Uterus (tissue), 2 donors: Measurements from ENCODE around the gene CDH12.

Source experiments
- CTCF ChIP-seq, 4 experiments: fragments of 200-600 bp in 2 of 4; fragments of 450-650 bp in 2 of 4; sonication (generic) in 2 of 4; IDR thresholded peaks; one replicate each; pipeline ENCODE4 v1.5.1; 2016 to 2019; ENCODE audit warnings: antibody characterized with exemption in 4 of 4, mild to moderate bottlenecking in 2 of 4, moderate library complexity in 1 of 4
- POLR2A ChIP-seq, 2 donors: fragments of 450-650 bp; IDR thresholded peaks; one replicate each; pipeline ENCODE4 v1.6.1; 2016; ENCODE audit warnings: antibody characterized with exemption in 2 of 2, mild to moderate bottlenecking in 1 of 2, moderate library complexity in 1 of 2

GRCh38 chr5:22470408-22470807 is 382.7 kb downstream of the CDH12 start:
- TF ChIP-seq CTCF (IDR thresholded peaks at IDR 0.05) (no peak), POLR2A (IDR thresholded peaks at IDR 0.05) (no peak)
